Measurements from ENCODE around the gene PLEKHG3.
"Not testable (repeated sequence)": the region's sequence is repeated elsewhere in the genome, so short reads cannot be mapped to it uniquely, and the experiment has no call there.

Gene PLEKHG3

DNA sequence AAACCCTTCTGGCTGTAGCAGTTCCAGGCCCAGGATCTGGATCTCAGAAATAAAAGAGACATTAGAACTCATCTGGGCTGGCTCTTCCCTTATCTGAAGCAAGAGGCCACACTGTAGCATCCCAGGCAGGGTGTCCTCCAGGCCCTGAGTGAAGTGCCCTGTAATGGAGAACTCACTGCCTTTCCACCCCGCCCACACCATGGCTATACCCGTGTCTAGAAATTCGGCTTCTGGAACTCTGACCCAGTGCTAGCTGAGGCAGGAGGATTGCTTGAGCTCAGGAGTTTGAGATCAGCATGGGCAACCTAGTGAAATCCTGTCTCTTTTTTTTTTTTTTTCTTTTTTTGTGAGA, 23.5 kb upstream of the PLEKHG3 start:
- no peak overlapping the region for H3K27ac Mint-ChIP-seq
- peaks cover 9% of the 10 kb centered on the region for H3K27me3 Mint-ChIP-seq
- ATAC-seq (ENCODE audit: low read depth): no peak
- DNase-seq (ENCODE audit: low spot score in 2 of 2): no peak
- no peaks in the 10 kb centered on the region for H3K36me3 Mint-ChIP-seq
- no peaks in the 10 kb centered on the region for H3K9me3 Mint-ChIP-seq
- no peak overlapping the region for H3K4me3 Mint-ChIP-seq
- H3K4me1 Mint-ChIP-seq: peaks cover 4% of the 10 kb centered on the region

DNA sequence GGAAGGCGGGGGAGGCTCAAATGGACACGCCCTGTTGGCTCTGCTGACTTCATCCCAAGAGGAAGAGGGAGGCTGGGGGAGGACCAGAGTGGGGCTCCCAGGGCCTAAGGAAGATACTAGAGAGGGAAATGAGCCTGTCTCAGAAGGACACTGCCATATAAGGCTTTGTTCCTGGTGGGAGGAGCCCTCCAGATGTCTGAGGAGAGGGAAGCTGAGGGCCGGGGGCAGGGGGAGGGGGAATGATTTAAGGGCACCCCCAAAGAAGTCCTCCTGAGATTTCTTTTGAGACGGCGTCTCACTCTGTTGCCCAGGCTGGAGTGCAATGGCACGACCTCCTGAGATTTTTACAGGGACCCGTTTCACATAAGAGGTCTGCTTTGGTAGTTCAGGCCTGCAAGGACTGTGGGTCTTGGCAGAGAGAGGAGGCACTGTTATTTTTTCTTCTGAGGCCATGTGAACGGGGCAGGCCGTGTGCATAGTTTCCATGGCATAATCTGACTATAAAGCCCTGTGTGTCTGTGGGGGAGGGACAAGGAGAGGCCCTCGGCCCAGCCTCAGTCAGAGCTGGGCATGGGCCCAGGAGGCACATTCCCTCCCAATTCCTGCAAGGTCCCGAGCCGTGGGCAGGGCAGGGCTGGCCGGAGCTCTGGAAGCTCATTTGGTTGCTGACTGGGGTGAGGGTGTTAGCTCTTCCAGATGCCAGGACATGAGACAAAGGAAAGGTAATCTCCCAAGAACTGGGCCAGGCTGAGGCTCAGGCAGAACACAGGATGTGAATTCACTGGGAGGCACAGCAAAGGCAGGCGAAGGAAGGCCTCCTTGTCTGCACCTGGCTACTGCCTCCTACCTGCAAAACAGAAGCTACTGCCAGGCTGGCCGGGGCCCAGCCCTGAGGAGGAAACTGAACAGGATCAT, 22.2 kb upstream of the PLEKHG3 start:
- Mint-ChIP-seq H3K4me3 (no peak overlapping the region), H3K9me3 (no peaks in the 10 kb centered on the region), H3K36me3 (no peaks in the 10 kb centered on the region), H3K27ac (no peak overlapping the region), H3K4me1 (no peaks in the 10 kb centered on the region), H3K27me3 (peaks cover 9% of the 10 kb centered on the region)
- DNase-seq (ENCODE audit: low spot score in 2 of 2) (no peak), ATAC-seq (ENCODE audit: low read depth) (no peak)

DNA sequence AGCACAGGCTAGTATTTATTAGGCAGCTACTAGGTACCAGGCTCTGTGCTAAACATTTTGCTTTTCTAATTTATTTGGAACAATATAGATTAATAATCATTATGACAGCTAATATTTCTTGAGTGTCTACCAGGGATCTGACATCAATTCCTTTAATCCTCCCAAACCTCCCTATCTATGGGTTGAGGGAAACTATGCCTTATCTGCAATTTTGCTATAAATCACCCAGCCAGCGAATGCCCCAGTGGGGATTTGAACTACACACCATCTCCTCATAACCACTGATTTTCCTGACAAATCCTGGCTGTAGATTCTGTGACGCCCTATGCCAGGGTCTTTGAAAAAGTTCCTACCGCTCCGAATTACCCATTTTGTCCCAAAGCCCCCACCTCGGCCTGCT, 21.4 kb upstream of the PLEKHG3 start:
- H3K4me1 Mint-ChIP-seq: no peaks in the 10 kb centered on the region
- H3K27ac Mint-ChIP-seq: no peak overlapping the region
- no peaks in the 10 kb centered on the region for H3K36me3 Mint-ChIP-seq

DNA sequence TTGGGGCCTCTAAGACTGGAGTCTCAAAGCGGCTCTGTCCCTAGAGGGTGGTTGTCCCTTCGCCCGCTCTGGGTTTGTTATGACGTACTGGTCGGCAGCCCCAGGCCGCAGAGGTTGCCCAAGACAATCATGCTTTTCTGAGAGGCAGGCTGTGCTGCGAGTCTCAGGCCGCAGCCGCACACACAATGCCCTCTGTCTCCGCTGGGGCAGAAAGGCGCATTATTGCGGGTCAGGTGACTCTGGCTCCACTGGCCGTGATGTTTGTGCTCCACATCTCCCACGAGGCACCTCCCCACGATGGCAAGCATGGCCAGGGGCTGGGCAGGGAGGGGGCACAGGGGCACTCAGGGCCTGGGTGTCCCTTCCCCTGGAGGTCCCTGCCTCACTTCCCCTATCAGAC, 21.0 kb upstream of the PLEKHG3 start:
- no peak overlapping the region for H3K4me3 Mint-ChIP-seq
- DNase-seq (ENCODE audit: low spot score in 2 of 2) (no peak), ATAC-seq (ENCODE audit: low read depth) (no peak)
- no peaks in the 10 kb centered on the region for H3K36me3 Mint-ChIP-seq
- H3K4me1 Mint-ChIP-seq: no peaks in the 10 kb centered on the region
- no peaks in the 10 kb centered on the region for H3K9me3 Mint-ChIP-seq
- H3K27me3 Mint-ChIP-seq: peaks cover 4% of the 10 kb centered on the region
- H3K27ac Mint-ChIP-seq: no peak overlapping the region

More for the DNA sequence above, 21.4 kb upstream of the PLEKHG3 start:
- Mint-ChIP-seq H3K4me3 (no peak overlapping the region), H3K27me3 (peaks cover 4% of the 10 kb centered on the region), H3K9me3 (no peaks in the 10 kb centered on the region)
- ATAC-seq (ENCODE audit: low read depth) (no peak), DNase-seq (ENCODE audit: low spot score in 2 of 2) (no peak)

DNA sequence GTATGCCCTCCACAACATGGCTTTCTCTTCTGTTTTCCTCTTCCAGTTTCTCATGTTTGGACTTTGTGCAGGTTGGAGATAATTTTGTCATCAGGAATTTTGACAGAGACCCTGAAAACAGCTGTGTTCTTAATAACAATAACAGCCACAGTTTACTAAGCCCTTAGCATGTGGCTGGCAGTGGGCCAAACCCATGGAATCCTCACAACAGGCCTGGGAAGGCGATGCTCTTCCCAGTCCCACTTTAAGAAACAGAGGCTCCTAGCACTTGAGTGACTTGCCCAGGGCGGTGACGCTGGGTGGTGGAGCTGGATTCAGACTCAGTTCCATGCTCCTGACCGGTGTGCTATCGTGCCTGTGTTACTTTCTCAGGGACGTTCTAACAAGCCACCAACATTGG, 20.1 kb upstream of the PLEKHG3 start:
- DNase-seq (ENCODE audit: low spot score in 2 of 2) (no peak), ATAC-seq (ENCODE audit: low read depth) (no peak)
- Mint-ChIP-seq H3K27me3 (peaks cover 4% of the 10 kb centered on the region), H3K36me3 (no peaks in the 10 kb centered on the region), H3K4me3 (no peak overlapping the region), H3K4me1 (no peaks in the 10 kb centered on the region), H3K9me3 (no peaks in the 10 kb centered on the region), H3K27ac (no peak overlapping the region)

DNA sequence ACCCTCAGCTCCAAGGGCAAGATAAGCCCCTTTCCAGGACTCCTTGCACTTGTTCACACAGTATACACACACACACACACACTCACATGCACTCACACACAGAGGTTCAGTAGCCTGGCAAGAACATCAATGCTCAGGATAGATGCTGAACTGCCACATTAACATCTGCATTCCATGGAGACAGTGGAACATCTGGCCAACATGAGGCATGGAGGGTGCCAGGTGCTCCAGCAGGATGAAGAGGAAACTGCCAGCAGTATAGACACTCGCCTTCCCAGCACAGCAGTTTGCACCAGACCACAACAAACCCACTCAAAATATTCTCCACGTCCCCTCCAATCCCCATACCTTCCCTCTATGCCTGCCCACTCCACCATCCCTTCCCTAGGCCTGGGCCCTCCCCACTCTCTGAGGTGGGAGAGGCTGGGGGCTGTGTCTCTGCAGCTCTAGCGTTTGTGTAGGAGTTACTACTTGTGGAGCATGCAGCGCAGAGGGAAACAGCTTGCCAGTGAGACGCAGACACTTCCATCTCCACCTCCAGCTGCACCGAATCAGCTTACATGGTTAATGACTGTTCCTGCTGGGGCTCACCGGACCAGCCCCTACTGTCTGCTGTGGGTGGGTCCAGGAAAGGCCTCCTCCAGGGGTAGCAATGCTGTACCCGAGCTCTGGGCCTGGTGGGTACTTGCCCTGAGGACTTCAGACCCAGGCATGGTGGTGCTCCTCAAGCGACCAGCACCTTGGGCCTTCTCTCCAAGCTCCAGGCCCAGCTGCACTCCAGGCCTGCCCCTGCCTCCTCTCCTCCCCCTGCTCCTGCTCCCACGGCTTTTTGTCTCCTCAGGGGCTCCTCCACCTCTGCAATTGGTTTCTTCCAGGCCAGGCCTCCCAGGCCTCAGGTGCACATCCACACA, 18.6 kb upstream of the PLEKHG3 start:
- no peaks in the 10 kb centered on the region for H3K36me3 Mint-ChIP-seq
- H3K9me3 Mint-ChIP-seq: no peaks in the 10 kb centered on the region
- ATAC-seq (ENCODE audit: low read depth): no peak
- H3K4me1 Mint-ChIP-seq: no peaks in the 10 kb centered on the region
- H3K4me3 Mint-ChIP-seq: no peak overlapping the region
- H3K27ac Mint-ChIP-seq: no peak overlapping the region
- DNase-seq (ENCODE audit: low spot score in 2 of 2): no peak
- peaks cover 4% of the 10 kb centered on the region for H3K27me3 Mint-ChIP-seq

DNA sequence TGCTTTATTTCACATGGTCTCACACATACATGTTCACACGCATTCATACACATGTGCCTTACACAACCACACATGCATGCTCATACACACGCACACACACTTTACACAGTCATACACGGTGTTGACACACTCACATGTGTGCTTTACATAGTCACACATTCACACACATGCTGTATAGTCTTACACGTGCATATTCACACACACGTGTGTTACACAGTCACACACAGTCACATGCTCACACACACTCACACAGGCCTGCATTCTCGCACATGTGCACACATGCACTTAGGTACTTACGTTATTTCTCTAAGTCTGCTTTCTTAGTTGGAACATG, 18.0 kb upstream of the PLEKHG3 start:
- DNase-seq (ENCODE audit: low spot score in 2 of 2) (no peak), ATAC-seq (ENCODE audit: low read depth) (no peak)
- no peaks in the 10 kb centered on the region for H3K4me1 Mint-ChIP-seq
- no peak overlapping the region for H3K4me3 Mint-ChIP-seq
- H3K27ac Mint-ChIP-seq: no peak overlapping the region
- H3K27me3 Mint-ChIP-seq: peaks cover 4% of the 10 kb centered on the region
- H3K36me3 Mint-ChIP-seq: no peaks in the 10 kb centered on the region
- H3K9me3 Mint-ChIP-seq: no peaks in the 10 kb centered on the region

DNA sequence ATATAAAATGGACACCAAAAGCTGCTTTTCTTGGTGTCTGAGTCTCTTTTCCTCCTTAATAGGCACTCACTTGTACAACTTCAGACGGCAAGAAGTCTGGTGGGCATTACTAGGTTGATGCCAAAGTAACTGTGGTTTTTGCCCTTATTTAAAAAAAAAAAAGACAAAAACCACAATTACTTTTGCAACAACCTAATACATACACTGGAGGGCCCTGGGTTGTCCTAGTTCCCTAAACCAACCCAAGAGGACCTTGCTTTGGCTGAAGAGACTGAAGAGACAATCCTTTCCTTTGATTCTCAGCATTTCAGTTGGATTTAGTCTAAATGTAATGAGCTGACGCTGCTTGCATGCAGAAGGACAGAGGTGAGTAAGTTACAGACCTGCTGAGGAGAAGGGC, 16.2 kb upstream of the PLEKHG3 start:
- H3K36me3 Mint-ChIP-seq: no peaks in the 10 kb centered on the region
- H3K27ac Mint-ChIP-seq: no peak overlapping the region
- DNase-seq (ENCODE audit: low spot score in 2 of 2) (no peak), ATAC-seq (ENCODE audit: low read depth) (no peak)
- H3K9me3 Mint-ChIP-seq: no peaks in the 10 kb centered on the region
- H3K4me3 Mint-ChIP-seq: no peak overlapping the region
- H3K4me1 Mint-ChIP-seq: no peaks in the 10 kb centered on the region
- peaks cover 4% of the 10 kb centered on the region for H3K27me3 Mint-ChIP-seq

DNA sequence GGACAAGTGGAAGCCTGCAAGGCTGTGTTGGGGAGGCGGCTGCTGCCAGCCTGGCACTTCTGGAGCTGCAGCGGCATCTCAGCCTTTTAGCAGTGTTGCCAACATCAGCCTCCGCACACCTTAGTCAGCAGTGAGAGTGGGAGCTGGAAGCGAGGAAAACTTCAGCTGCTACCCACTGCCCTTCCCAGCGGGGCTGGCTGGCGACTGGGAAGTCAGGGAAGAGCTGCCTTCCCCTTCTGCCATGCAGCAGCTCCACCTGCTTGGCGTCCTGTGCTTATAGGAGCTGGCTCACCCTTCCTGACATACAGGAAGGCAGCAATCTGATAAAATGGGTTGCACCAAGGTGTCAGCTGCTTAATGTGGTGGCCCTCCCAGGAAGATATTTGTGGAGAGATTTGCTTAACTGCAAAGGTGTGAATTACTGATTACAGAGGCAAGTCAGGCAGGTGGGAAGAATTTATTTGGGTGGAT, 15.4 kb upstream of the PLEKHG3 start:
- DNase-seq (ENCODE audit: low spot score in 2 of 2): no peak
- no peaks in the 10 kb centered on the region for H3K9me3 Mint-ChIP-seq
- H3K36me3 Mint-ChIP-seq: no peaks in the 10 kb centered on the region
- H3K4me3 Mint-ChIP-seq: no peak overlapping the region
- ATAC-seq (ENCODE audit: low read depth): no peak
- no peak overlapping the region for H3K27ac Mint-ChIP-seq
- no peaks in the 10 kb centered on the region for H3K4me1 Mint-ChIP-seq
- H3K27me3 Mint-ChIP-seq: peaks cover 4% of the 10 kb centered on the region

DNA sequence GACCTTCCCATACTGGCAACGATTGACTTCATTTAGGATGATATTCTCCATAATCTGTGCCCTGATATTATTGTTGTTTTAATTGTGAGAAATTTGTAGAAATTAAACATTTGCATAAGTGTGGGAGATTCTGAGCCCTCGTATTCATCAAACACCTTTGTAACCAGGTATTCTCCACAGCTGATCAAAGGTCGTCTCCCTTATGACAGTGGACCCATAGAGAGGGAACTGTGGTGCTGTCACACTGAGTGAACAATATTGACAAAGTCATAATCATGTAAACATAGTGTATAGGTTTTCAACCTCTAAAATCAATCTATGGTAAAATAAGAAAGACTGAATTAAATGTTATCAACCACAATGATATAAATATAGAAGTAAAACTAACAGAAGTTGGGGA, 14.9 kb upstream of the PLEKHG3 start:
- no peaks in the 10 kb centered on the region for H3K9me3 Mint-ChIP-seq
- ATAC-seq (ENCODE audit: low read depth) (no peak), DNase-seq (ENCODE audit: low spot score in 2 of 2) (no peak)
- no peaks in the 10 kb centered on the region for H3K4me1 Mint-ChIP-seq
- no peak overlapping the region for H3K4me3 Mint-ChIP-seq
- H3K27ac Mint-ChIP-seq: no peak overlapping the region
- peaks cover 3% of the 10 kb centered on the region for H3K27me3 Mint-ChIP-seq
- H3K36me3 Mint-ChIP-seq: no peaks in the 10 kb centered on the region

DNA sequence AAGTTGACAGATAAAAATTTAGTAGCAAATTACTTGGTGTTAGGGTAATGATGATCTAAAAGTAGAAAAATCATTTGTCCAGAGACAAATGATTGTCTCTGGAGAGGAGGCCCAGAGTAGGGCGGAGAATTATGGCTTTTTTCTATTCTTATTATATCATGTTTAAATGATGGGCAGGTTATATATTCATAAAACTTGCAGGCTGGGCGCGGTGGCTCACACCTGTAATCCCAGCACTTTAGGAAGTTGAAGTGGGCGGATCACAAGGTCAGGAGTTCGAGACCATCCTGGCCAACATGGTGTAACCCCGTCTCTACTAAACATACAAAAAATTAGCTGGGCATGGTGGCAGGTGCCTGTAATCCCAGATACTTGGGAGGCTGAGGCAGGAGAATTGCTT, 13.6 kb upstream of the PLEKHG3 start:
- H3K27ac Mint-ChIP-seq; ATAC-seq (ENCODE audit: low read depth); H3K4me3 Mint-ChIP-seq; H3K36me3 Mint-ChIP-seq; H3K27me3 Mint-ChIP-seq; H3K9me3 Mint-ChIP-seq; H3K4me1 Mint-ChIP-seq; DNase-seq (ENCODE audit: low spot score in 2 of 2): not testable (repeated sequence)

DNA sequence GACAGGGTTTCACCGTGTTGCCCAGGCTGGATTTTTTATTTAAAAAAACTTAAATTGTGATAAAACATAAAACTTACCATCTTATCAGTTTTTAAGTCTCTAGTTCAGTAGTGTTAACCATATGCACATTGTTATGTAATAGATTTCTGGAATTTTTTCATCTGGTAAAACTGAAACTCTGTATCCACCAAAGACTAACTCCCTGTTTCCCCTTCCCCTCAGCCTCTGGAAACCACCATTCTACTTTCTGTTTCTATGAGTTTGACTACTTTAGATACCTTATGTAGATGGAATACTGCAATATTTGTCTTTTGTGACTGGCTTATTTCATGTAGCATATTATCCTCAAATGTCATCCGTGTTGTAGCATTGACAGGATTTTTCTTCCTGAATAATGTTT, 12.8 kb upstream of the PLEKHG3 start:
- H3K4me1 Mint-ChIP-seq: no peaks in the 10 kb centered on the region
- H3K4me3 Mint-ChIP-seq: no peak overlapping the region
- no peaks in the 10 kb centered on the region for H3K9me3 Mint-ChIP-seq
- no peaks in the 10 kb centered on the region for H3K36me3 Mint-ChIP-seq
- DNase-seq (ENCODE audit: low spot score in 2 of 2) (no peak), ATAC-seq (ENCODE audit: low read depth) (no peak)
- no peaks in the 10 kb centered on the region for H3K27me3 Mint-ChIP-seq
- H3K27ac Mint-ChIP-seq: no peak overlapping the region

DNA sequence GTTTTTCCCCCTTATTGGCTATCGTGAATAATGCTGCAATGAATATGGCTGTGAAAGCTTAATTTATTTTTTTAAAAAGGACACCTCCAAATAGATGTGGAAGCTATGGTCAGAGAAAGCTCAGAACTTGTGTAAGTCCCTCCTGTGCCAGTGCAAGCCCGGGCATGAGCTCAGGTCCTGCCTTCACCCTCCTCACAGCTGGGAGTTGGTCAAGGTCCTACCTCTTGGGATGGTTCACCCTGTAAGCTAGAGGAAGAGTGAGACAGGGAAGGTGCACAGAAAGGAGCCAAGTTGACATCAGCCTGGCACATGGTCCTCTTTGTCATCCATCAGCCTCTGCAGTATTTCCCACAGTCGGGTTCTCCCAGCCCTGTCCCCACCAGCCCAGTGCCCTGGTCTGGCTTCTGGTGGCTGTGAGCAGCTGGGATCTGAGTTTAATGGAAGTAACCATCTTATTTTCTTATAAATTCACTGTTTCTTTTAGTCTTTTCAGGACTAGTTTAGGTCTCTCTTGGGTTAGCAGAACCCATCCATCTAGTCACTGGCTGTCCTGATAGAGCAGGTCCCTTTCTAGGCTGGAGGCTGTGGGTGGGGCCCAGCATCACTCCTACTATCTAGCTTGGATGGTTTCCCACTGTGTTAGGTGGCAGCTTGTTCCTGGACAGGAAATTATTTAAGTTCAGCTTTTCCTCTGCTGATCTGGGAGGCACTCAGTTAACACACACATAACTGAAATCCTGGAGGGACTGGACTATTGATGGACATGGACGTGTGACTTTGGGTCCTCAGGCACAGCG, 11.8 kb upstream of the PLEKHG3 start:
- H3K27ac Mint-ChIP-seq: no peak overlapping the region
- no peaks in the 10 kb centered on the region for H3K9me3 Mint-ChIP-seq
- no peak overlapping the region for H3K4me3 Mint-ChIP-seq
- no peak for ATAC-seq (ENCODE audit: low read depth)
- H3K36me3 Mint-ChIP-seq: no peaks in the 10 kb centered on the region
- DNase-seq (ENCODE audit: low spot score in 2 of 2): no peak
- H3K4me1 Mint-ChIP-seq: no peaks in the 10 kb centered on the region
- peaks cover 1% of the 10 kb centered on the region for H3K27me3 Mint-ChIP-seq

All from memory B cell (primary cell).